Sigmoid colon (tissue), 7 donors: Measurements from ENCODE around the gene NMT1. TPM values are rescaled to one million over a fixed set of nuclear protein-coding genes. Genes with fewer than 3 reads are reported as not detected.

Experiments used
- DNase-seq: peaks from one replicate; pipeline ENCODE4 v3.0.0-alpha.2; 2019
- H3K27ac ChIP-seq, 4 donors: fragments of 200-600 bp; sonication (generic); one replicate each; pipeline ENCODE4 v1.5.1; 2016 to 2019; ENCODE audit warnings: mild to moderate bottlenecking in 1 of 4
- H3K27me3 ChIP-seq, 3 donors: fragments of 200-600 bp; sonication (generic); one replicate each; pipeline ENCODE4 v1.5.1; 2019; ENCODE audit warnings: mild to moderate bottlenecking in 1 of 3
- H3K36me3 ChIP-seq, 4 donors: fragments of 200-600 bp; sonication (generic); one replicate each; pipeline ENCODE4 v1.5.1; 2016 to 2019
- H3K4me1 ChIP-seq, 4 donors: fragments of 200-600 bp; sonication (generic); one replicate each; pipeline ENCODE4 v1.5.1; 2017 to 2019
- H3K4me3 ChIP-seq, 4 donors: fragments of 200-600 bp; sonication (generic); one replicate each; pipeline ENCODE4 v1.5.1; 2017 to 2019; ENCODE audit warnings: mild to moderate bottlenecking in 2 of 4, moderate library complexity in 1 of 4
- H3K9me3 ChIP-seq, 4 donors: fragments of 200-600 bp in 3 of 4; sonication (generic) in 3 of 4; one replicate each; pipeline versions ENCODE4 v1.5.1 to v1.6.1; 2013 to 2019
- EP300 ChIP-seq, 4 donors: sonication (generic); formaldehyde crosslinking; IDR thresholded peaks; one replicate each; pipeline ENCODE4 v1.6.1; 2017; ENCODE audit warnings: antibody characterized with exemption in 4 of 4
- POLR2A ChIP-seq, 2 donors: fragments of 450-650 bp; IDR thresholded peaks; one replicate each; pipeline ENCODE4 v1.6.1; 2016; ENCODE audit warnings: antibody characterized with exemption in 2 of 2, mild to moderate bottlenecking in 2 of 2, moderate library complexity in 2 of 2
- POLR2AphosphoS5 ChIP-seq, 4 donors: sonication (generic); formaldehyde crosslinking; IDR thresholded peaks; one replicate each; pipeline ENCODE4 v1.6.1; 2017; ENCODE audit warnings: antibody characterized with exemption in 4 of 4
- WGBS, 2 donors: extraction: QIAGEN DNeasy Blood & Tissue Kit; methylation state at CpG; one replicate each; pipeline ENCODE4 v1.1.7; 2013; 5-methylcytosine and 5-hydroxymethylcytosine counted together
- intact Hi-C: fragments of 100-400 bp; cut with DNase I; formaldehyde crosslinking; loops from one replicate; pipeline ENCODE4 v1.15.1; 2023
- polyA plus RNA-seq, 3 donors: library from polyadenylated mRNA; stranded (reverse); fragments of 200-250 nt; gene quantifications; one replicate each; pipeline ENCODE4 v1.2.3, GENCODE V29; 2013
- total RNA-seq, 4 donors: library from RNA; depleted of rRNA; stranded (reverse); fragments of >200 nt; gene quantifications; one replicate each; pipeline ENCODE4 v1.1.0, GENCODE V29; 2016
- TF ChIP-seq, protein P1 (sequence below), 4 experiments: fragments of 450-650 bp in 3 of 4; fragments of 200-600 bp in 1 of 4; IDR thresholded peaks; one replicate each; pipeline ENCODE4 v1.5.1; 2016 to 2019; ENCODE audit warnings: antibody characterized with exemption in 4 of 4, mild to moderate bottlenecking in 3 of 4, moderate library complexity in 2 of 4
- donor health status: healthy with polysubstance abuse.
- donor health status: Bipolar disorder and iron deficiency.
- donor health status: healthy.

Gene NMT1
- total and polyA plus RNA-seq, 7 donors, result 13.2 to 59.2 (median 41.0) TPM

DNA sequence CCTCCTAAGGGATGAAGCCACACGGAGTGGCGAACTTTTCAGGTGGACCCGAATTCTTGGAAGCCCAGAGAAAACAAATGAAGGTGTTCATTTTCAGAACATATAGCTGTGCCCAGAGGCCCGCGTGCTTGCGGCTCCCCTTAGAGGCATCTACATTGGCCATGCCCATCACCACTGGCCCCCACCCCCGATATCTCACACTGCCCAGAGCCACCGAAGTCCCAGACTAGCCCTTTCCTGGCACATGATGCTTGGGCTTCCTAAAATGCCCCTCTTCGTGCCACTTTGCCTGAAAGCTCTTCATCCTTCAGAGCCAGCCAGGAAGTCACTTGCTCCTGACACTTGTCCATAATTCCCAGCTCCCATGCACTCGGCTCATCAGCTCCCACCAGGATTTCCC is 85.0 kb downstream of the NMT1 start:
- Histone ChIP-seq H3K36me3 (no peaks in the 10 kb centered on the region), H3K27me3 (no peaks in the 10 kb centered on the region), H3K4me3 (no peak overlapping the region), H3K27ac (peak overlapping the region; percentile 96 to 98 (median 97)), H3K4me1 (peaks cover 6 to 44% (median 38%) of the 10 kb centered on the region in 4 donors), H3K9me3 (no peaks in the 10 kb centered on the region)
- WGBS, 2 donors, result 90 to 95% methylated on average over 10 of the region's 10 CpGs
- intact Hi-C loops, result loop anchor here (5.0 to 10.0 kb wide), 2 partner anchors 171 to 951 kb away; partner anchors contain the start of genes ATXN7L3 and MAP3K14
- DNase-seq, result peak; percentile 71
- no peak for TF ChIP-seq POLR2A (IDR thresholded peaks at IDR 0.05)

DNA sequence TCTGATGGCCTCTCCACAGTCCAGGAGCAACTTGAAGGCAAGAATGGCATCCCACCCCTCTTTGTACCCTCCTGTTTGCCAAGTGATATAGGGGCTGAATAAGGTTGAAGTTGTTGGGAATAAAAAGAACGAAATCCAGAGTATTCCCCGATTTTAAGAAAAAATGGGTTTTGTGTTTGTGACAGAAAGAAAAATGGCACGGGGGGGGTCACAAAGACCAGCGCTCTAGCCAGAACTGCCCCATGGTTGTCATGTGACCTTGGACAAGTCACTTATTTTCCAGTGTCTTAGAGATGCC is 85.4 kb downstream of the NMT1 start:
- intact Hi-C loops, result loop anchor here (5.0 to 10.0 kb wide), 2 partner anchors 171 to 952 kb away; partner anchors contain the start of genes ATXN7L3 and MAP3K14
- no peak for TF ChIP-seq EP300 (IDR thresholded peaks at IDR 0.05)
- no peak for TF ChIP-seq POLR2A (IDR thresholded peaks at IDR 0.05)
- no peak for TF ChIP-seq POLR2AphosphoS5 (IDR thresholded peaks at IDR 0.05)
- TF ChIP-seq, protein P1, sequence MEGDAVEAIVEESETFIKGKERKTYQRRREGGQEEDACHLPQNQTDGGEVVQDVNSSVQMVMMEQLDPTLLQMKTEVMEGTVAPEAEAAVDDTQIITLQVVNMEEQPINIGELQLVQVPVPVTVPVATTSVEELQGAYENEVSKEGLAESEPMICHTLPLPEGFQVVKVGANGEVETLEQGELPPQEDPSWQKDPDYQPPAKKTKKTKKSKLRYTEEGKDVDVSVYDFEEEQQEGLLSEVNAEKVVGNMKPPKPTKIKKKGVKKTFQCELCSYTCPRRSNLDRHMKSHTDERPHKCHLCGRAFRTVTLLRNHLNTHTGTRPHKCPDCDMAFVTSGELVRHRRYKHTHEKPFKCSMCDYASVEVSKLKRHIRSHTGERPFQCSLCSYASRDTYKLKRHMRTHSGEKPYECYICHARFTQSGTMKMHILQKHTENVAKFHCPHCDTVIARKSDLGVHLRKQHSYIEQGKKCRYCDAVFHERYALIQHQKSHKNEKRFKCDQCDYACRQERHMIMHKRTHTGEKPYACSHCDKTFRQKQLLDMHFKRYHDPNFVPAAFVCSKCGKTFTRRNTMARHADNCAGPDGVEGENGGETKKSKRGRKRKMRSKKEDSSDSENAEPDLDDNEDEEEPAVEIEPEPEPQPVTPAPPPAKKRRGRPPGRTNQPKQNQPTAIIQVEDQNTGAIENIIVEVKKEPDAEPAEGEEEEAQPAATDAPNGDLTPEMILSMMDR (IDR thresholded peaks at IDR 0.05), result no peak
- DNase-seq, result no peak
- H3K27ac ChIP-seq, result peak overlapping the region; percentile 96 to 98 (median 97)
- H3K9me3 ChIP-seq, result no peaks in the 10 kb centered on the region
- H3K36me3 ChIP-seq, result no peaks in the 10 kb centered on the region
- H3K4me1 ChIP-seq, result peaks cover 6 to 48% (median 42%) of the 10 kb centered on the region in 4 donors
- no peaks in the 10 kb centered on the region for H3K27me3 ChIP-seq
- 59 to 86% methylated on average over 4 of the region's 4 CpGs for WGBS, 2 donors
- H3K4me3 ChIP-seq, result peak overlapping the region; percentile 64 to 92 (median 76)

DNA sequence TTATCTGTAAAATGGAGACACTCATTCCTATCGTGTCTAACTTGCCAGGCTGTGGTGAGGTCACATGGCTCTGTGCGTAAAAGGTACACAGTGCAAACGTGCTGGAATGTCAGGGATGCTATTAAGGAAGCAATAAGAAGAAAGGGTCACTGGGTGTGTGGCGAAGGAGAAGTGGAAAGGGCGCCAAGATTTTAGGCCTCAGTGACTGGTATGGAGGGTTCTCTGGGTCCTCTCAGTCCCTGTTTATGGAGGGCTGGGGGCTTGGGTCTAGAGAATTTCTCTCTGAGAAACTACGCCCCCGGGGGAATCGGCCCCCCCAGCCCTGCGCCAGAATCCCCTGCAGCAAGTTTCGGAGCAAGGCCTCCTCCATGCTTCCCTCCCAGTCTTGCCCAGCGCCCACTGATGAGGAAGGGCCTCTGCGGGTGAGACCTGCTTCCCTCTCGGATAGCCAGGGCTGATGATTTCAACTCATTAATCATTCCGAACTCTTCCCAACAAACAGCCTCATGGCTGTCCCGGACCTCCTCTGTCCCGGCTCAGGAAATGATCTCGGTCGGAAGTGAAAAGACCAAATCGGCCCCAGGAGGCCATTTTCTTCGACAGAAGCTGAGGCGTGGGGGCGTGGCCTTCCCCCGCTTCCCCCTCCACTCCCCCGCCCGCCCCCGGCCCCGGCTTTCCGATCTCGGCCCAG is 85.9 kb downstream of the NMT1 start:
- Histone ChIP-seq H3K4me3 (peak overlapping the region; percentile 64 to 92 (median 76)), H3K36me3 (no peaks in the 10 kb centered on the region), H3K4me1 (peaks cover 6 to 53% (median 46%) of the 10 kb centered on the region in 4 donors), H3K27ac (peak overlapping the region; percentile 96 to 98 (median 97)), H3K9me3 (no peaks in the 10 kb centered on the region), H3K27me3 (no peaks in the 10 kb centered on the region)
- peak; percentile 84 for DNase-seq
- TF ChIP-seq POLR2A (IDR thresholded peaks at IDR 0.05), result peak in 1 of 2 donors; percentile 14
- TF ChIP-seq, protein P1 (IDR thresholded peaks at IDR 0.05), result no peak
- TF ChIP-seq POLR2AphosphoS5 (IDR thresholded peaks at IDR 0.05), result peak in 2 of 4 donors; percentile 20 to 32
- 4 to 12% methylated on average over 29 of the region's 29 CpGs for WGBS, 2 donors
- intact Hi-C loops, result loop anchor here (5.0 to 10.0 kb wide), 2 partner anchors 170 to 952 kb away; partner anchors contain the start of genes ATXN7L3 and MAP3K14

DNA sequence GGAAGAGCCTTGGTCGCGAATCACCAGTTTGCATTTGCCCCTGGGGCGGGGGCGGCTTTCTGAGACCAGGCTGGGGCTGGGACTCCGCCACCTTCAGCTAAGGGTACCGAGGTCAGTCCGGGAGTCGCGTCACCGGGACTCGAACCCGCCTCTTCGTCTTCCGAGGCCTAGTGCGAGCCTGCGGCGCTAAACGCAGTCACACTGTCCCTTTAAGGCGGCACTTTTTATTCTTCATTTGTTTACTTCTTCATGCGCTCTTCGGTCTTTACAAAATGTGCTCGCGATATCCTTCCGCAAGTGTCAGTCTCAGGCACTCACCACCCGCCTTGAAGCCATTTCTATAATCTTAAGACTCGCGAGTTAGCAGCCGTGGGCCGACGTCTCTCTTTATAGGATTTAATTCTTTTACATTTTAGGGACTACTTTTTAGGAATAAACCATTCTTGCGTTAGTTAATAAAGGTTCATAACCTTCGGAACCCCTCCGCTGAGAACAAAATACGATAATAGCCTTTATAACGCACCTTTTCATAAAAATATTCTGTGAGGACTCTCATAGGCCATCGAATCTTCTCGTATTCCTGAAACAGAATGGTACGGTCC is 86.6 kb downstream of the NMT1 start:
- Histone ChIP-seq H3K9me3 (no peaks in the 10 kb centered on the region), H3K27ac (peak overlapping the region; percentile 96 to 98 (median 97)), H3K36me3 (no peaks in the 10 kb centered on the region), H3K4me1 (peaks cover 6 to 60% (median 52%) of the 10 kb centered on the region in 4 donors), H3K27me3 (no peaks in the 10 kb centered on the region), H3K4me3 (peak overlapping the region; percentile 64 to 92 (median 76))
- intact Hi-C loops, result loop anchor here (1.0 to 10.0 kb wide), 4 partner anchors 14 to 953 kb away; partner anchors contain the start of genes ATXN7L3, HEXIM2, MAP3K14 and PLCD3
- peak; percentile 93 for DNase-seq
- TF ChIP-seq EP300 (IDR thresholded peaks at IDR 0.05) (peak in 1 of 4 donors; percentile 63), POLR2AphosphoS5 (IDR thresholded peaks at IDR 0.05) (peak; percentile 75 to 86 (median 83)), POLR2A (IDR thresholded peaks at IDR 0.05) (peak in 1 of 2 donors; percentile 28)
- TF ChIP-seq, protein P1 (IDR thresholded peaks at IDR 0.05), result no peak
- 0% methylated on average over 38 of the region's 38 CpGs for WGBS, 2 donors
